Fibroblast of skin of back (primary cell): ENCODE results near the gene GRID2.
"Not testable (repeated sequence)": the region's sequence is repeated elsewhere in the genome, so short reads cannot be mapped to it uniquely, and the experiment has no call there.

ENCODE experiments used
- DNase-seq: peaks from one replicate; pipeline ENCODE4 v3.0.0-alpha.2; 2013

GRID2 gene

GRCh38 chr4:92444143-92444843, 140.5 kb downstream of the GRID2 start:
- not testable (repeated sequence) for DNase-seq

- DNase-seq: no peak
Observed at GRCh38 chr4:92445127-92445526, 141.4 kb downstream of the GRID2 start.

- no peak for DNase-seq
Observed at GRCh38 chr4:92447255-92447905, 143.6 kb downstream of the GRID2 start.

GRCh38 chr4:92448176-92448575, 144.4 kb downstream of the GRID2 start:
- DNase-seq: not testable (repeated sequence)

GRCh38 chr4:92450694-92451093, 146.9 kb downstream of the GRID2 start:
- no peak for DNase-seq

- DNase-seq: no peak
Observed at GRCh38 chr4:92451782-92452181, 148.0 kb downstream of the GRID2 start.

- not testable (repeated sequence) for DNase-seq
Observed at GRCh38 chr4:92452383-92452782, 148.6 kb downstream of the GRID2 start.

GRCh38 chr4:92455329-92455839, 151.6 kb downstream of the GRID2 start:
- DNase-seq: no peak

- DNase-seq: no peak
Observed at GRCh38 chr4:92455951-92456350, 152.2 kb downstream of the GRID2 start.

- no peak for DNase-seq
Observed at GRCh38 chr4:92461732-92462131, 158.0 kb downstream of the GRID2 start.

GRCh38 chr4:92477298-92477697, 173.5 kb downstream of the GRID2 start:
- DNase-seq: no peak

GRCh38 chr4:92483341-92483740, 179.6 kb downstream of the GRID2 start:
- no peak for DNase-seq

GRCh38 chr4:92488496-92488895, 184.7 kb downstream of the GRID2 start:
- DNase-seq: no peak

- no peak for DNase-seq
Observed at GRCh38 chr4:92497141-92497540, 193.4 kb downstream of the GRID2 start.

GRCh38 chr4:92501456-92501855, 197.7 kb downstream of the GRID2 start:
- no peak for DNase-seq

GRCh38 chr4:92506933-92507332, 203.2 kb downstream of the GRID2 start:
- DNase-seq: no peak

- no peak for DNase-seq
Observed at GRCh38 chr4:92514627-92515026, 210.9 kb downstream of the GRID2 start.

GRCh38 chr4:92516450-92516849, 212.7 kb downstream of the GRID2 start:
- DNase-seq: no peak

GRCh38 chr4:92519727-92520126, 216.0 kb downstream of the GRID2 start:
- no peak for DNase-seq

GRCh38 chr4:92520563-92520962, 216.8 kb downstream of the GRID2 start:
- no peak for DNase-seq

GRCh38 chr4:92521941-92522340, 218.2 kb downstream of the GRID2 start:
- no peak for DNase-seq

GRCh38 chr4:92522356-92522755, 218.6 kb downstream of the GRID2 start:
- DNase-seq: no peak

GRCh38 chr4:92524131-92524530, 220.4 kb downstream of the GRID2 start:
- no peak for DNase-seq

- DNase-seq: no peak
Observed at GRCh38 chr4:92528541-92528940, 224.8 kb downstream of the GRID2 start.
